Loucy (cell line): Measurements from ENCODE around the gene SMIM38.

Experiments
- H2AFZ ChIP-seq: fragments of 200-600 bp; sonication (generic); 2 replicates; pipeline ENCODE4 v1.6.0; 2016; ENCODE audit warnings: antibody characterized with exemption, mild to moderate bottlenecking, low read length, moderate library complexity
- H3F3A ChIP-seq: fragments of 200-600 bp; 2 replicates; pipeline ENCODE4 v1.6.0; 2016; ENCODE audit warnings: antibody characterized with exemption, low read depth, mild to moderate bottlenecking
- H3K27me3 ChIP-seq: fragments of 200-600 bp; sonication (generic); 2 replicates; pipeline ENCODE4 v1.6.1; 2014; ENCODE audit warnings: low read length, mild to moderate bottlenecking; ENCODE audit not compliant: insufficient read depth, poor library complexity, severe bottlenecking
- H3K36me3 ChIP-seq: fragments of 200-600 bp; sonication (generic); 2 replicates; pipeline ENCODE4 v1.6.1; 2016; ENCODE audit warnings: low read length; ENCODE audit not compliant: insufficient read depth
- H3K4me1 ChIP-seq: fragments of 200-600 bp; sonication (generic); 2 replicates; pipeline ENCODE4 v1.5.1; 2014; ENCODE audit warnings: low read length, mild to moderate bottlenecking; ENCODE audit not compliant: insufficient read depth, poor library complexity, severe bottlenecking
- H3K4me2 ChIP-seq: fragments of 200-600 bp; sonication (generic); 2 replicates; pipeline ENCODE4 v1.6.0; 2014; ENCODE audit warnings: antibody characterized with exemption, low read length, low read depth, mild to moderate bottlenecking; ENCODE audit not compliant: poor library complexity, severe bottlenecking
- H3K4me3 ChIP-seq: fragments of 200-600 bp; sonication (generic); 2 replicates; pipeline ENCODE4 v1.5.1; 2014; ENCODE audit warnings: low read length, mild to moderate bottlenecking, mixed read lengths; ENCODE audit not compliant: poor library complexity, severe bottlenecking
- H3K79me2 ChIP-seq: fragments of 200-600 bp; sonication (generic); 2 replicates; pipeline ENCODE4 v1.6.1; 2014; ENCODE audit warnings: low read length; ENCODE audit not compliant: insufficient read depth
- H3K9ac ChIP-seq: fragments of 200-600 bp; sonication (generic); 2 replicates; pipeline ENCODE4 v1.6.0; 2014; ENCODE audit warnings: mild to moderate bottlenecking, low read depth, low read length, moderate library complexity; ENCODE audit not compliant: poor library complexity, severe bottlenecking
- H3K9me2 ChIP-seq: fragments of 200-600 bp; sonication (generic); replicated peaks from 2 replicates; pipeline ENCODE4 v1.6.1; 2016; ENCODE audit warnings: low read depth, low read length, mixed read lengths
- H3K9me3 ChIP-seq: fragments of 200-600 bp; sonication (generic); 2 replicates; pipeline ENCODE4 v1.6.1; 2014; ENCODE audit warnings: mild to moderate bottlenecking, antibody characterized with exemption, low read length, low read depth; ENCODE audit not compliant: insufficient read depth
- H4K20me1 ChIP-seq: fragments of 200-600 bp; sonication (generic); 2 replicates; pipeline ENCODE4 v1.6.0; 2014; ENCODE audit warnings: antibody characterized with exemption, low read length, mild to moderate bottlenecking; ENCODE audit not compliant: insufficient read depth, poor library complexity, severe bottlenecking
- CTCF ChIP-seq: fragments of 200-600 bp; sonication (generic); conservative IDR thresholded peaks from 2 replicates; pipeline ENCODE4 v1.5.1; 2014; ENCODE audit warnings: mild to moderate bottlenecking, antibody characterized with exemption, low read length
- EZH2phosphoT487 ChIP-seq: fragments of 200-600 bp; IDR thresholded peaks from 2 replicates; pipeline ENCODE4 v1.6.1; 2018; ENCODE audit warnings: antibody characterized with exemption, mild to moderate bottlenecking, moderate library complexity, borderline replicate concordance

SMIM38 gene

GRCh38 chr11:69120096-69120875 is 35.4 kb upstream of the SMIM38 start:
- no peak overlapping the region for H3K4me2 ChIP-seq
- H3K9me2 ChIP-seq, result no peaks in the 10 kb centered on the region
- no peaks in the 10 kb centered on the region for H3K79me2 ChIP-seq
- no peaks in the 10 kb centered on the region for H4K20me1 ChIP-seq
- peaks cover 8% of the 10 kb centered on the region for H3K4me1 ChIP-seq
- no peaks in the 10 kb centered on the region for H3K27me3 ChIP-seq
- no peak overlapping the region for H3K4me3 ChIP-seq
- no peak for TF ChIP-seq CTCF
- TF ChIP-seq EZH2phosphoT487, result no peak
- H2AFZ ChIP-seq, result no peak overlapping the region
- no peaks in the 10 kb centered on the region for H3F3A ChIP-seq
- no peaks in the 10 kb centered on the region for H3K36me3 ChIP-seq
- H3K9me3 ChIP-seq, result no peaks in the 10 kb centered on the region
- H3K9ac ChIP-seq, result no peak overlapping the region

- no peaks in the 10 kb centered on the region for H3K9me3 ChIP-seq
- H4K20me1 ChIP-seq, result no peaks in the 10 kb centered on the region
- peaks cover 8% of the 10 kb centered on the region for H3K4me1 ChIP-seq
- no peaks in the 10 kb centered on the region for H3K9me2 ChIP-seq
- H3K27me3 ChIP-seq, result no peaks in the 10 kb centered on the region
- H3K4me3 ChIP-seq, result no peak overlapping the region
- H3K79me2 ChIP-seq, result no peaks in the 10 kb centered on the region
- H3K4me2 ChIP-seq, result no peak overlapping the region
- H2AFZ ChIP-seq, result no peak overlapping the region
- no peaks in the 10 kb centered on the region for H3K36me3 ChIP-seq
- H3F3A ChIP-seq, result no peaks in the 10 kb centered on the region
- no peak overlapping the region for H3K9ac ChIP-seq
- no peak for TF ChIP-seq CTCF
- no peak for TF ChIP-seq EZH2phosphoT487
Measured at GRCh38 chr11:69121021-69121420, 34.7 kb upstream of the SMIM38 start.

GRCh38 chr11:69121621-69122325 is 34.0 kb upstream of the SMIM38 start:
- no peak for TF ChIP-seq CTCF
- no peak for TF ChIP-seq EZH2phosphoT487
- Histone ChIP-seq H3K9me2 (no peaks in the 10 kb centered on the region), H3K9ac (no peak overlapping the region), H3F3A (no peaks in the 10 kb centered on the region), H4K20me1 (no peaks in the 10 kb centered on the region), H3K27me3 (no peaks in the 10 kb centered on the region), H3K79me2 (no peaks in the 10 kb centered on the region), H3K9me3 (no peaks in the 10 kb centered on the region), H2AFZ (no peak overlapping the region), H3K4me2 (no peak overlapping the region), H3K4me3 (no peak overlapping the region), H3K4me1 (peaks cover 8% of the 10 kb centered on the region), H3K36me3 (no peaks in the 10 kb centered on the region)
